ENCODE results near the gene OR52B6.

OR52B6 gene

GRCh38 chr11:5557751-5558150 is 22.9 kb upstream of the OR52B6 start:
- TF ChIP-seq CREB1 (IDR thresholded peaks at IDR 0.05; ENCODE audit: low read depth) (no peak), TAF1 (IDR thresholded peaks at IDR 0.05; ENCODE audit: low read depth) (no peak), EP300 (IDR thresholded peaks at IDR 0.05; ENCODE audit: borderline replicate concordance) (no peak), NFIC (IDR thresholded peaks at IDR 0.05) (no peak), ZBTB7A (IDR thresholded peaks at IDR 0.05; ENCODE audit: low read depth) (no peak), TEAD4 (IDR thresholded peaks at IDR 0.05) (no peak)

- TF ChIP-seq NFIC (IDR thresholded peaks at IDR 0.05) (no peak), TAF1 (IDR thresholded peaks at IDR 0.05; ENCODE audit: low read depth) (no peak), FOXM1 (IDR thresholded peaks at IDR 0.05; ENCODE audit: borderline replicate concordance, low read depth) (no peak)
These were observed 16.2 kb upstream of the OR52B6 start for GRCh38 chr11:5564259-5565019.

- TF ChIP-seq MAX (IDR thresholded peaks at IDR 0.05), result no peak
- no peak for TF ChIP-seq EGR1 (IDR thresholded peaks at IDR 0.05)
- no peak for TF ChIP-seq REST (IDR thresholded peaks at IDR 0.05; ENCODE audit: low read depth)
- no peak for TF ChIP-seq CEBPB (IDR thresholded peaks at IDR 0.05)
- no peak for TF ChIP-seq USF1 (IDR thresholded peaks at IDR 0.05)
- no peak for TF ChIP-seq FOXM1 (IDR thresholded peaks at IDR 0.05; ENCODE audit: borderline replicate concordance, low read depth)
These were observed 6.0 kb upstream of the OR52B6 start for GRCh38 chr11:5574654-5575053.

GRCh38 chr11:5575152-5575551 is 5.5 kb upstream of the OR52B6 start:
- TF ChIP-seq TEAD4 (IDR thresholded peaks at IDR 0.05) (no peak), TCF12 (IDR thresholded peaks at IDR 0.05; ENCODE audit: low read depth) (no peak), CREB1 (IDR thresholded peaks at IDR 0.05; ENCODE audit: low read depth) (no peak), REST (IDR thresholded peaks at IDR 0.05; ENCODE audit: low read depth) (no peak), CEBPB (IDR thresholded peaks at IDR 0.05) (no peak), YY1 (IDR thresholded peaks at IDR 0.05; ENCODE audit: low read depth) (no peak), ZBTB7A (IDR thresholded peaks at IDR 0.05; ENCODE audit: low read depth) (no peak), TAF1 (IDR thresholded peaks at IDR 0.05; ENCODE audit: low read depth) (no peak), NFIC (IDR thresholded peaks at IDR 0.05) (no peak), FOXM1 (IDR thresholded peaks at IDR 0.05; ENCODE audit: borderline replicate concordance, low read depth) (no peak), MAX (IDR thresholded peaks at IDR 0.05) (no peak), RAD21 (IDR thresholded peaks at IDR 0.05; ENCODE audit: low read depth) (no peak), EP300 (IDR thresholded peaks at IDR 0.05; ENCODE audit: borderline replicate concordance) (no peak), EGR1 (IDR thresholded peaks at IDR 0.05) (no peak), USF1 (IDR thresholded peaks at IDR 0.05) (no peak)

GRCh38 chr11:5577101-5577500 is 3.6 kb upstream of the OR52B6 start:
- TF ChIP-seq RAD21 (IDR thresholded peaks at IDR 0.05; ENCODE audit: low read depth) (no peak), FOXM1 (IDR thresholded peaks at IDR 0.05; ENCODE audit: borderline replicate concordance, low read depth) (no peak), MAX (IDR thresholded peaks at IDR 0.05) (no peak), EP300 (IDR thresholded peaks at IDR 0.05; ENCODE audit: borderline replicate concordance) (no peak), TAF1 (IDR thresholded peaks at IDR 0.05; ENCODE audit: low read depth) (no peak), TCF12 (IDR thresholded peaks at IDR 0.05; ENCODE audit: low read depth) (no peak), USF1 (IDR thresholded peaks at IDR 0.05) (no peak), ZBTB7A (IDR thresholded peaks at IDR 0.05; ENCODE audit: low read depth) (no peak), NFIC (IDR thresholded peaks at IDR 0.05) (no peak), CREB1 (IDR thresholded peaks at IDR 0.05; ENCODE audit: low read depth) (no peak), YY1 (IDR thresholded peaks at IDR 0.05; ENCODE audit: low read depth) (no peak), TEAD4 (IDR thresholded peaks at IDR 0.05) (no peak), EGR1 (IDR thresholded peaks at IDR 0.05) (no peak), CEBPB (IDR thresholded peaks at IDR 0.05) (no peak), REST (IDR thresholded peaks at IDR 0.05; ENCODE audit: low read depth) (no peak)
